GM21737 (cell line): ENCODE results near the gene CASP9.
"Not testable (repeated sequence)": the region's sequence is repeated elsewhere in the genome, so short reads cannot be mapped to it uniquely, and the experiment has no call there.

Experiments used
- ATAC-seq: cut with Tn5 transposase; IDR thresholded peaks from one replicate; pipeline ENCODE4 v1.9.1; 2021; ENCODE audit warnings: mild to moderate bottlenecking, moderate library complexity; ENCODE audit not compliant: unreplicated experiment

CASP9 gene

DNA sequence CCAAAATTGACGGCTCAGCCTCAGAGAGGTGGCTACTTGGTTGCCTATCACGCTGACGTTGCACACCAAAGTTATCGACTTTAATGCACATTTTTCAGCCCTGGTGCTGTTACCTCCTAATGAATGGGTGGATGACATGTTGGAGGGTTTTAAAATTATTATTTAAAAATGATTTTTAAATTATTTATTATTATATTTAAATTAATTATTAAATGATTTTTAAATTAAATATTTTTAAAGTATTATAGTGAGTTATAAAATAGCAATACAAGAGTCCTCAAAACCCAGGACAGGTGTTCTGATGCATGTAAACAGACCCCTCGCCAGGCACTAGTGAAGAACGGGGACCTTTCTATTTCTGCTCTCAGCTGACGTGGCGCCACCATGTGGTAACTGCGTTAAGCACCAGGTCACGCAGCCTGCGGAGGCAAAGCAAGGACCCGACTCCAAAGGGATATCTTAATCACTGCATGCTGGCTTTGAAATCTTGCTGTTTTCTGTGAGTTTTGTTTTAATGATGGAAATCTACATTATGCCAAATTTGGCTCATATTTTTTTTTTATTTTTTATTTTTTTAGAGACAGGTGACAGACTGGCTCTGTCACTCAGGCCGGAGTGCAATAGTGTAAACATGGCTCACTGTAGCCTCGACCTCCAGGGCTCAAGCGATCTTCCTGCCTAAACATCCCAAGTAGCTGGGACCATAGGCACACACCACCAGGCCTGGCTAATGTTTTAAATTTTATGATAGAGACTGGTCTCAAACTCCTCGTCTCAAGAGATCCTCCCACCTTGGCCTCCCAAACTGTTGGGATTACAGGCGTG is 22.6 kb downstream of the CASP9 start:
- no peak for ATAC-seq

DNA sequence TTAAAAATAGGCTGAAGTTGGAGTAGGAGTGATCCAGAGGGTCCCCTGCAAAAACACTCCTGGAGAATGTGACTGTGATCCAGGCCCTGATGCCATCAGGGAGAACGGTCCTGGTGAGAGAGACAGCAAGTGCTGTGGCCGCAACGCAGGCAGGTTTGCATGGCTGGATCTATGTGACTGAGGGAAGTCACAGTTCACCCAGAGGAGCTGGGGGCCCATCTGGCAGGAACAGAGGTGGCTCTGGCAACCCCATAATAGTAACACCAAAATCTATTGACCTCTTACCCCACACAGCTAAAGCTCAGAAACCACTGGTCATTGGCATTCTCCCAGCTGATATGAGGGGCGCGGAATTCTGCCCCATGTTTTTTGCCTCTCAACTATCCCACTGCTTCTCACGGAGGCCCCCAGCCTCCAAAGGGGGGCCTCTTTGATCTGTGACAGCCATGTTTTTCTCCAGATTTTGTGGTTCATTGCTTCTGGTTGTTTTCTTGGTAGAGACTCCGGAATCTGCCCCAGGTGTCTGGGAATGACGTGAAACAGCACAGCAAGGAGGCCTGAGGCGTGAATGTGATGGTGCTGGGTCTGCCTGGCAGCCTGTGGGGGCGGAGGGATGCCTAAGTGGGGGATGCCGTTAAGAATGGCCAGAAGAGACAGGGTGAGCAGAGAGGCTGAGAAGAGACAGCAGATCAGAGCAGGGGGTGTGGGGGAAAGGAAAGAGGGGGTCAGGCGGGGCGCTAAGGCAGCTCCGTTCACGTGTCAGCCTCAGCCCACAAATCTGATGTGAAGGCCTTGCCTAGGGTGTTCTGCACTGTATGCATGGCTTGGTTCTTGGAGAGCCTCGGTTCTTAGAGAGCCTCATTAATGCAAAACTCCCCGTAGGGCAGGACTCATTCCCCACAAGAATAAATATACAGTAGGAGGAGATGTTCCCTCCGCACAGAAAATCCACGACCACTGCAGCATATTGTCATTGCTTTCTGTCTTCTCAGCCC is 23.5 kb downstream of the CASP9 start:
- no peak for ATAC-seq

DNA sequence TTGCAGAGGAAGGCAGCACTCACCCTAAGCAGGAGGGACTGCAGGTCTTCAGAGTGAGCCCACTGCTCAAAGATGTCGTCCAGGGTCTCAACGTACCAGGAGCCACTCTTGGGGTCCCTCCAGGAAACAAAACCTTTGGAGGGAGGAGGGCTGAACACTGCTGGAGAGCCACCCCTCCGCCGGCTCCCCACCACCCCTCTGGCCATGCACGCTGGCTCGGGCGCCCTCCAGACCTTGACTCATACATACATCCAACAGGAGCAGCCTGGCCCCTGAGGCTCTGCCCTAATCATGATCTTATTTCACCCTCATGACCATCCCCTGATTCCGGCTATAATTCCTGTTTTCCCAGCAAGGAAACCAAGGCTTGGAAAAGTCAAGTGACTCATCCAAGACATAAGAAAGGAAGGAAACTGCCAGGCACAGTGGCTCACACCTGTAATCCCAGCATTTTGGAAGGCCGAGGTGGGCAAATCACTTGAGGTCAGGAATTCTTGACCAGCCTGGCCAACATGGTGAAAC is 30.1 kb downstream of the CASP9 start:
- no peak for ATAC-seq

DNA sequence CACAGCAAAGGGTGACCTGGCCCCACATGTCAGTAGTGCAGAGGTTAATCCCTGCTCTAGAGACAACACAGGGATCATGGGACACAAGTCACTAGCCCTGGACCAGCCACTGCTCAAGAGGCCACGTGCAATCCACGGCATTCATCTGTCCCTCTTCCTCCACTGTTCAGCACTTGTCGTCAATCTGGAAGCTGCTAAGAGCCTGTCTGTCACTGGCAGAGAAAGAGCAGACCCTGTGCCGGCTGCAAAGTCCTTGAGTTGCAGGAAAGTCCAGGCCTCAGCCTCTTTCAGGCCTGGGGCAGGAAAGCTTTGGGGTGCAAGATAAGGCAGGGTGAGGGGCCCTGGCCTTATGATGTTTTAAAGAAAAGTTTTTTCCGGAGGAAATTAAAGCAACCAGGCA is 31.4 kb downstream of the CASP9 start:
- ATAC-seq = no peak

DNA sequence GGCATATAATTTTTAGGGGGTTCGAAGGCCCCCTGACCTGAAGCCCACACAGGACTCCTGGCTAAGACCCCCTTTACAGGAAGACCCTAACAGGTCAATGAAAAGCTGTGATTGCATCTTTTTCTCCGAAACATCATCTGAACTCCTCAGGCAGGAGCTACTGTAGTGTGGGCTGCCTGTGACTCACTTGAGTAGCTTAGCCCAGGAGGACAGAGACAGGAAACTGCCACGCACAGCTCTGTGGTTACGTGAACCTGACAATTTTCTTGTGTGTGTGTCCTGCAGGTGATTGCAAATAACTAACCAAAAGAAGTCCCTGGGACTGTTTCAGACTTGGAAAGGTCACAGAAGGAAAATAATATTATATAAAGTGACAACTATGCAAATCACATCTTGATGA is 33.0 kb downstream of the CASP9 start:
- not testable (repeated sequence) for ATAC-seq

DNA sequence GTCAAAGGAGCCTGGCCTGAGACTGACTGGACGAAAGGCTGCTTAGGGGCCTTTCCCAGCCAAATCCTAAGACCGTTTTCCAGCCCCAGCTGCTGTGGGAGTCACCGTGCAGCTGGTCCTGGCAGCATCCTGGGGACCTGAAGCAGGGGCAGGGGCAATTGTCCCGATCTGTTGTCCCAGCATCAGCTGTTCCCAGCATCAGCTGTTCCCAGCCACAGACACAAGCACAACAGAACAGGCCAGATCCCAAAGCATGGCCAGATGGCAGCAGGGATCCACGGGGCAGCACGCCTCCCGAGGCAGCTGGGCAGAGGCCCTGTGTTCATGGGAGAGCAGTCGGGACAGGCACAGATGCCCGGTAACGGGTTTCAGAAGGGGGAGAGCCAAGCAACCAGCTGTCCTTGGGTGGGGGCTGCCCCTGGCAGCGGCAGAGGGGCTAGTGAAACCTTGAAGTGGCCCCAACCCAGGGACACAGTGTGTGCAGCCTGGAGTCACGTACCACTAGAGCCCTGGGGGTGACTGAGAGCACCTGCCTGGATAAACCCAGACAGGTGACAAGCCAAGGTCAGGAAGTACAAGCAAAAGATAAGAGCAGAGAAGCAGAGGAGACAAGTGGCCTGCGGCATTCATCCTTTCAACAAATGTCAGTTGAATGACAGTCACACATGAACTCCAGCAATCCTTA is 34.8 kb downstream of the CASP9 start:
- ATAC-seq = no peak

DNA sequence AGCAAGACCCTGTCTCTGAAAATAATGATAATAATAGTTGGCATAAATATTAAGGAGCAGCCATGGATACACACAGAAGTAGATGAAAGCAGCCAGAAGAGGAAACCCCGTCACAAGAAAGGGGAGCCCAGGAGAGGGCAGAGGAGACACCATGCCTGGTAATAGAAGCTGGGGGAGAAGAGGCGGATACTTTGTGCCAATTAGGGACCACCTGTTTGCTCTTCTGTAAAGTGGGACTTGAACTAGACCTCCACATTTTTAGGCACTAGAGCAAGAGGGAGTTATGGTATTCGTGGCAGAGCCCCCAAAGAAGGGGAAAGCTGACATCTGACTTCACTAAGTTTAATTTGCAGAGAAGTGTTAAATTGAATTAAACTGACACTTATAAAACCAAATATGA is 35.6 kb downstream of the CASP9 start:
- ATAC-seq = no peak

DNA sequence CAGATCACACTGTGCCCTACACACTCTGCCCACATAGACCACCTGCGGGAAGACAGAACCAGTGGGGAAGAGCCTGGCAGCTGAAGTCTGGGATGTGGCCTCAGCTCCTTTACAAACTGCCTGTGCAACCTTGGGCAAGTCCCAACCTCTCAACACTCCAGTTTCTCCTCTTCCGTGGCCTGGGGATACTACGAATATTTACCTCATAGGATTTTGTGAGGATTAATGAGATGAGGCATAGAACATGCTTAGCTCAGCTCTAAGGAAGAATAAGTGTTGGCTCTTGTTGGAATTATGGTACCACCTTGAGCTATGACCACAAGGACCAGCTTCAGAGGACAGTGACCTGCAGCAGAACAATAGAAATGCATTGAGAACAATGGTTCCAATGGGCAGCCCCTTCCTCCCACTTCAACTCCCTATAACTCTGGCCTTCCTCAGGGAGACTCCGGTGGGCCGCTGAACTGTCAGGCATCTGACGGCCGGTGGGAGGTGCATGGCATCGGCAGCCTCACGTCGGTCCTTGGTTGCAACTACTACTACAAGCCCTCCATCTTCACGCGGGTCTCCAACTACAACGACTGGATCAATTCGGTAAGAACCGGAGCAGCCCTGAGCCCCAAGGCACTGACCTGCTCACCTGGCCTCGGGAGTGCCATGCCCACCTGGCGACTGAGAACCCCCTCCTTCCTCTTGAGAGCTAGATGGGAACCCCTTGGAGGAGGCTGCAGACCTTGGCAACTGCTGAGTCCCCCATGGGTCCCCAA is 37.0 kb downstream of the CASP9 start:
- not testable (repeated sequence) for ATAC-seq

DNA sequence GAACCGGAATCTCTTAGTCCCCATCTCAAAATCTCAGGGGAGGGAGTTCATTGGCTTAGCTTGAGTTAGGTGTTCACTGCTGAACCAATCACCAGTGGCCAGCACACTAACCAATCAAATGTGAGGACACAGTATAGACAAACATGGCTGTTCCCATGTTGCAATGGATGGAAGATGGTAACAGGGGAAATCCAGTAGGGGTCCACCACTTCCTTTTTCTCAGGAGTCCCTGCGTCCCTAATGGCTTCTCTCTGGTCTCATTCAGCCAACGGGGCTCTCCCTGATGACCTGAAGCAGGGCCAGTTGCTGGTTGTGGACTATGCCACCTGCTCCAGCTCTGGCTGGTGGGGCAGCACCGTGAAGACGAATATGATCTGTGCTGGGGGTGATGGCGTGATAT is 38.4 kb downstream of the CASP9 start:
- ATAC-seq = no peak

DNA sequence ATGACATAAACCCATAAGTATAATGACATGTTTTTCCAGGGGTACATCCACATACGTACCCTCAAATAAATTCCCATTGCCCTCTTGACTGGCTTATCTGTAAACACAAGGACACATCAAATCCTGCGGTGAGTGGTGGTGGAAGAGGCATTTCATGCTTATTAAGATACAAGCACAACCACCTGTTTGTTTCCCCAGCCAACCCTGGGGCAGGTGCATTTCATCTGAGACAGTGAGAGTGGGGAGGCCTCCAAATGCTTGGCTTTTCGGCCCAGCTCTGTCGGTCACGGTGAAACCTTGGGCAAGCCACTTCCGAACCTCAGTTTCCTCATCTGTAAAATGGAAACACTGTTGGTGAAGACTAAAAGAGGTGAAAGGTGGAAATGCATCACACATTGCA is 39.6 kb downstream of the CASP9 start:
- ATAC-seq = not testable (repeated sequence)

DNA sequence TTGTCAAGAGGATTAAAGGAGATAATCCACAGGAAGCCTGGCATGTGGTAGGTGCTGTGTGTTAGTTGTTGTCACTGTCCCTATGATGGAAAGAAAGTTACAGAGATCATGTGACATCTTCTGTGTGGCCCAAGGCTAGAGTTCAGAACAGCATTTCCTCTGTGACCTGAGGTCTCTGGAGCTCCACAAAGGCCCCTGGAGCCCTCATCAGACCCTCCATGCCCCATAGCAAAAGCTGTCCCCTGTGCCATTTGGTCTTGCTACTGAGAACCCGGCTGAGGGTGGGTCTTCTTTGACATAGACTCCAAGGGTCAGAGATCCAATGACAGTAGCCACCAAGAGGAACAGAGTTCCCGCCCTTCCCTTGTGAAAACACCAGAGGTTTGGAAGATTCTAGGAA is 40.0 kb downstream of the CASP9 start:
- ATAC-seq = no peak

DNA sequence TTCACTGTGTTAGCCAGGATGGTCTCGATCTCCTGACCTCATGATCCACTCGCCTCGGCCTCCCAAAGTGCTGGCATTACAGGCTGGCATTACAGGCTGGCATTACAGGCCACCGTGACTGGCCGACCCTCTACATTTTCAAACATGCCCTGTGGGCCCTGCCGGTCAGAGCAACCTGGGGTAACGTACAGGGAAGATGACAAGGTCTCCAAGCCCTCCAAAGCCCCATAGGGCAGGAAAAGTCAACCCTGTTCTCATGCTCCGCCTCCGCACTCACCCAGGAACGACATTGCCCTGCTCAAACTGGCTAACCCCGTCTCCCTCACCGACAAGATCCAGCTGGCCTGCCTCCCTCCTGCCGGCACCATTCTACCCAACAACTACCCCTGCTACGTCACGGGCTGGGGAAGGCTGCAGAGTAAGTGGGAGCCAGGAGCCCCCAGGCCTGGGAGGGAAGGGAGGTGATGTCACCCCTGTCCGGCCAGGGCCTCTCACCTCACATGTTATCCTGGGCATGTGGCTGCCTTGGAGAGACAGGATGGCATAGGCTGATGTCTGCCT is 41.0 kb downstream of the CASP9 start:
- not testable (repeated sequence) for ATAC-seq

DNA sequence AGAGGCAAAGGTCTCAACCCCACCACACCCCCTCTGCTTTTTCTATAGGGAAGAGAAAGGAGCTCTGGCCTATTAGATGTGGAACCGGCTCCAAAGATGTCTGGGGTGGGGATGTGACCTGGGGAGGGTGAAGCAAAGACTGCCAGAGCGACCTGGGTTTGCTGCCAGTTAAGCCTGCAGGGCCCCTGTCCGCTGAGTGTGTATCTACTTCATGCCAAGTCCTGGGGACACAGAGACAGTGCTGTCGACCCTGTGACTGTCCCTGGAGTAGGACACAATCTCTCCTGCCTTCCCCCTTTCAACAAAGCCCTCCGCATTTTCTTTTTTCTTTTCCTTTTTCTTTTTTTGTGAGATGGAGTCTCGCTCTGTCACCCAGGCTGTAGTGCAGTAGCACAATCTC is 41.6 kb downstream of the CASP9 start:
- ATAC-seq = not testable (repeated sequence)

DNA sequence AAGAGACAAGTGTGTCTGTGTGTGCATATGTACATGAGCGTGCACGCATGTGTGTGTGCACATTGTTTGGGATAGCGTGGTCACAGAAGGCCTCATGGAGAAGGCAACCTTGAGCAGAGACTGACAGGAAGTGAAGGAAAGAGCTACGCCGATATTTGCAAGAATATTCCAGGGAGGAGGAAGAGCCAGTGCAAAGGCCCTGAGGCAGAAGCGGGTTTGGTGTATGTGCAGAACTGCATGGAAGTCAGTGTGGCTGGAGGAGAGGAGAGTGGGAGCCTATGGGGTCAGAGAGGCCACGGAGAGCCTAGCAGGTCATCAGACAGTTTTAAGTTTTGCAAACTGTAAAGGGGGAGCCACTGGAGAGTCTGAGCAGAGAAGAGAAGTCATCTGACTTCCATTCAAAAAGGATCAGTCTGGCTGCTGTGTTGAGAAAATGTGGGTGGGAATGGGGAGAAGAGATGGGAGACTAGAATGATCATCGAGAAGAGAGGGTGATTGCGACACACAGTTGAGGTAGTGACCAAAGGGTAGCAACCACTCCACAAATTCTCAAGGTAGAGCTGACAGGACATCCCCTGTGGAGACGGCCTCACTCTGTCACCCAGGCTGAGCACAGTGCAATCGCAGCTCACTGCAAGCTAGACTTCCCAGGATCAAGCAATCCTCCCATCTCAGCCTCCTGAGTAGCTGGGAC is 44.2 kb downstream of the CASP9 start:
- ATAC-seq = no peak

DNA sequence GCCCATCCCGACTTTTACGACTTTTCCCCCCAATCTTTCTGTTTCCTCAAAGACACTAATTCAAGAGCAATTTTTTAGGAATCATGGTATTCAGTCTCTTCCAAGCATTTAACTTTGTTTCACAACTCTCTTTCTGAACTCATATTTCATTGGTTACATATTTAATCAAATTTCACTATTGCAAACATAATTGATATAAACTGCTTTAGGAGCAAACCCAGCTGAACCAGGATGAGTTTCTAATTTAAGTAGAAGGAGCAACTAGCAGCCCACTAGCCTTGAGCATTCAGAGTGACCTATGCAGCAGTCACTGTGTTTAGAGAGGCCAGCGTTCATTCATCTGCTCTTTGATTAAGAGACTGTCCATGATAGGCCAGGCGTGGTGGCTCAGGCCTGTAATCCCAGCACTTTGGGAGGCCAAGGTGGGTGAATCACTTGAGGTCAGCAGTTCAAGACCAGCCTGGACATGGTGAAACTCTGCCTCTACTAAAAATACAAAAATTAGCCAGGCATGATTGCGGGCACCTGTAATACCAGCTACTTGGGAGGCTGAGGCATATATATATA is 46.3 kb downstream of the CASP9 start:
- no peak for ATAC-seq

DNA sequence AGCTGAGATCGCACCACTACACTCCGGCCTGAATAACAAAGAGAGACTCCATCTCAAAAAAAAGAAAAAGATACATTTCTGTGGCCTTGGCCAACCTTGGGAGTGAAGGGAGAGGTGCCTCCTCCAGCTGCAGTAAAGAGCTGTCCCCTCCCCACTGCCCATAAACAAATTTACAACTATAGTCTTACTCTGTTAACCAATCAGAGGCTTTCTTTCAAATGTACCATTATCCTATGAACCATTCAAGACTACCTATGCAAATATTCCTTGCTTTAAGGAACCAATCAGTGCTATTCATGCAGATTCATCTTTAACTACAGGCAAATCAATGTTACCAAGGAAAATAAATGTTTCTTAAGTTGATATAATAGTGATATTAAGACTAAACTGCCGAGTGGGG is 47.1 kb downstream of the CASP9 start:
- no peak for ATAC-seq

DNA sequence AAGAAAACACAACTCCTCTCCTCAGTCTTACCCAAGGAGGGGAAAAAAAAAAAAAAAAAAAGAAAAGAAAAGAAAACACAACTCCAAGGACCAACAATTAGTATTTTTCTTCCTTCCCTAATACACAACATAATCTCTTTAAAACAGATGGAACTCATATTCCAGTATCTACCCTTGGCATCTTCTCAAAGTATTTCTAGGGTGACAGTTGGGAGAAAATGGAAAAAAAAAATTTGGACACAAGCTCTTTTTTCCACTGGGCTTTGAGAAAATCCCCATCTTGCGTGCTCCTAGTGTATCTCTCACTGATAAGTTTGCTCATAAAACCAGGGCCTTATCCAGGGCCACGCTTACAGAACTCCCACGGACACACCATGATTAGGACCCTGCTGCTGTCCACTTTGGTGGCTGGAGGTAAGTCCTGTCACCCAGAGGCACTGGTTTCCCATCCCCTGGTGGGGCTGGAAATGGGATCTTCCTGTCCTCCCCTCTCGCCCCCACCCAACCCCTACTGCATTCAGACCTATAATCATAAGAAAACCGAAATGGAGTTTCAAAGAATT is 48.2 kb downstream of the CASP9 start, which contains the start of gene CELA2B:
Gene CELA2B, plus strand, starts transcription at position 353 of the 563 bp plus-strand sequence. Its CDS starts 22 bp downstream, at position 375.
- ATAC-seq = no peak

DNA sequence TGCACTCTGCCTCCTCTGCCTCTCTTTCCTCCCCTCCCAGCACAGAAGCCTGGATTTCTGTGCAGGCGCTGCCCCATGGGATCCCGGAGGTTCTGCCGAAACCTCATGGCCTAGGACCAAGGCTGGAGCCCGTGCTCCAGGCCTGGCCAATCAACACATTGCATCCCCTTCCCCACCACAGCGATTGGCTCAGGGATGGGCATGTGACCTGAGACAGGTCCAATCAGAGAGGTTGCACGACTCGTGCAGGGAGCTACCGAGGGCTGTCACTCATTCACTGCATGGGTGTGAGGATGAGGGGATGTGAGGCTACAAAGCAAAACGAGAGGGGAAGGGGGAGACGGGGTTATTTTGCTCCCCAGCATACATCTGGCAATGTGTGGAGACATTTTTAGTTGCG is 51.4 kb downstream of the CASP9 start:
- ATAC-seq = no peak

DNA sequence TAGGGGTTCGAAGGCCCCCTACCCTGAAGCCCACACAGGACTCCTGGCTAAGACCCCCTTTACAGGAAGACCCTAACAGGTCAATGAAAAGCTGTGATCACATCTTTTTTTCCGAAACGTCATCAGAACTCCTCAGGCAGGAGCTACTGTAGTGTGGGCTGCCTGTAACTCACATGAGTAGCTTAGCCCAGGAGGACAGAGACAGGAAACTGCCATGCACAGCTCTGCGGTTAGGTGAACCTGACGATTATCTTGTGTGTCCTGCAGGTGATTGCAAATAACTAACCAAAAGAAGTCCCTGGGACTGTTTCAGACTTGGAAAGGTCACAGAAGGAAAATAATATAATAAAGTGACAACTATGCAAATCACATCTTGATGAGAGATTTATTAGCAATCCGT is 52.3 kb downstream of the CASP9 start:
- not testable (repeated sequence) for ATAC-seq
